Measurements from ENCODE around the gene TICAM2.
"Not testable (repeated sequence)": the region's sequence is repeated elsewhere in the genome, so short reads cannot be mapped to it uniquely, and the experiment has no call there.

Gene TICAM2

GRCh38 chr5:115601701-115602590 is at the start of gene TICAM2:
TSS of gene TICAM2 (minus strand) at chr5:115602479. CDS start at chr5:115581256, 21,223 bp downstream.
- DNase-seq = no peak

- no peak for DNase-seq
These were observed 47.3 kb upstream of the TICAM2 start for GRCh38 chr5:115649541-115649940.

GRCh38 chr5:115648056-115648455 is 45.8 kb upstream of the TICAM2 start:
- DNase-seq = no peak

- not testable (repeated sequence) for DNase-seq
These were observed 43.1 kb upstream of the TICAM2 start for GRCh38 chr5:115645386-115645785.

- no peak for DNase-seq
These were observed 41.8 kb upstream of the TICAM2 start for GRCh38 chr5:115644046-115644445.

- no peak for DNase-seq
These were observed 39.7 kb upstream of the TICAM2 start for GRCh38 chr5:115641948-115642347.

- no peak for DNase-seq
These were observed 38.0 kb upstream of the TICAM2 start for GRCh38 chr5:115640274-115640673.

GRCh38 chr5:115639377-115639776 is 37.1 kb upstream of the TICAM2 start:
- DNase-seq = no peak

GRCh38 chr5:115637507-115637906 is 35.2 kb upstream of the TICAM2 start:
- no peak for DNase-seq

- no peak for DNase-seq
These were observed 33.7 kb upstream of the TICAM2 start for GRCh38 chr5:115636008-115636407.

- peak; percentile 43 to 59 for DNase-seq
These were observed 32.3 kb upstream of the TICAM2 start for GRCh38 chr5:115634343-115635132.

- no peak for DNase-seq
These were observed 27.6 kb upstream of the TICAM2 start for GRCh38 chr5:115629903-115630302.

GRCh38 chr5:115627295-115627865 is 25.1 kb upstream of the TICAM2 start:
- no peak for DNase-seq

GRCh38 chr5:115626445-115626823 is 24.2 kb upstream of the TICAM2 start:
- no peak for DNase-seq

- peak; percentile 72 to 96 for DNase-seq
These were observed 23.5 kb upstream of the TICAM2 start, which contains the start of gene TMED7 for GRCh38 chr5:115625579-115626444. TSS of gene TMED7 (minus strand) at chr5:115626036. CDS start at chr5:115625792, 244 bp downstream.

- no peak for DNase-seq
These were observed 22.7 kb upstream of the TICAM2 start for GRCh38 chr5:115624994-115625393.

GRCh38 chr5:115623658-115624057 is 21.4 kb upstream of the TICAM2 start:
- no peak for DNase-seq

- DNase-seq = no peak
These were observed 19.2 kb upstream of the TICAM2 start for GRCh38 chr5:115621365-115621900.

GRCh38 chr5:115616892-115617291 is 14.6 kb upstream of the TICAM2 start:
- no peak for DNase-seq

- DNase-seq = no peak
These were observed 14.2 kb upstream of the TICAM2 start for GRCh38 chr5:115616472-115616871.

- no peak for DNase-seq
These were observed 9.6 kb upstream of the TICAM2 start for GRCh38 chr5:115611873-115612272.

GRCh38 chr5:115607935-115608334 is 5.7 kb upstream of the TICAM2 start:
- no peak for DNase-seq
